Hepatocyte (in vitro differentiated cells): ENCODE data around the gene GAPVD1.

Experiments
- EZH2 ChIP-seq: fragments of 200-600 bp; sonication (generic); IDR thresholded peaks from 2 replicates; pipeline ENCODE4 v1.6.1; 2016; ENCODE audit warnings: antibody characterized with exemption, mild to moderate bottlenecking, borderline replicate concordance
- EZH2phosphoT487 ChIP-seq: fragments of 200-600 bp; sonication (generic); IDR thresholded peaks from one replicate; pipeline ENCODE4 v1.6.1; 2018; ENCODE audit warnings: antibody characterized with exemption, mild to moderate bottlenecking, low read depth, moderate library complexity; ENCODE audit not compliant: unreplicated experiment, severe bottlenecking
- TF ChIP-seq, protein P1 (sequence below): fragments of 200-600 bp; sonication (generic); IDR thresholded peaks from 2 replicates; pipeline ENCODE4 v1.5.1; 2016; ENCODE audit warnings: antibody characterized with exemption, mild to moderate bottlenecking; ENCODE audit not compliant: poor library complexity

DNA sequence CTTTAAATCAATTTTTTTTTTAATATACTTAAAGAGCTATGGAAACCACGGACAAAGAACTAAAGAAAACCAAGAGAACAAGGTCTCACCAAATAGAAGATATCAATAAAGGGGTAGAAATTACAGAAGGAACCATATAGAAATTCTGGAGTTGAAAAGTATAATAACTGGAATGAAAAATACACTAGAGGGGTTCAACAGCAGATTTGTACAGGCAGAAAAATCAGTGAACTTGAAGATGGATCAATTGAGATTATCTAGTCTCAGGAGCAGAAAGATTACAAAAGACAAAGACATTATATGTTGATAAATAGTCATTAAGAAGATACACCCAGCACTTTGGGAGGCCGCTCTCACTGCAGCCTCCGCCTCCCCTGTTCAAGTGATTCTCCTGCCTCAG lies 56.1 kb downstream of the GAPVD1 start:
- TF ChIP-seq, protein P1, sequence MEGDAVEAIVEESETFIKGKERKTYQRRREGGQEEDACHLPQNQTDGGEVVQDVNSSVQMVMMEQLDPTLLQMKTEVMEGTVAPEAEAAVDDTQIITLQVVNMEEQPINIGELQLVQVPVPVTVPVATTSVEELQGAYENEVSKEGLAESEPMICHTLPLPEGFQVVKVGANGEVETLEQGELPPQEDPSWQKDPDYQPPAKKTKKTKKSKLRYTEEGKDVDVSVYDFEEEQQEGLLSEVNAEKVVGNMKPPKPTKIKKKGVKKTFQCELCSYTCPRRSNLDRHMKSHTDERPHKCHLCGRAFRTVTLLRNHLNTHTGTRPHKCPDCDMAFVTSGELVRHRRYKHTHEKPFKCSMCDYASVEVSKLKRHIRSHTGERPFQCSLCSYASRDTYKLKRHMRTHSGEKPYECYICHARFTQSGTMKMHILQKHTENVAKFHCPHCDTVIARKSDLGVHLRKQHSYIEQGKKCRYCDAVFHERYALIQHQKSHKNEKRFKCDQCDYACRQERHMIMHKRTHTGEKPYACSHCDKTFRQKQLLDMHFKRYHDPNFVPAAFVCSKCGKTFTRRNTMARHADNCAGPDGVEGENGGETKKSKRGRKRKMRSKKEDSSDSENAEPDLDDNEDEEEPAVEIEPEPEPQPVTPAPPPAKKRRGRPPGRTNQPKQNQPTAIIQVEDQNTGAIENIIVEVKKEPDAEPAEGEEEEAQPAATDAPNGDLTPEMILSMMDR, result no peak
- TF ChIP-seq EZH2 (no peak), EZH2phosphoT487 (no peak)
